Mesenchymal stem cell (in vitro differentiated cells and primary cell): Measurements from ENCODE around the gene SLC2A9.

Experiments used
- DNase-seq: peaks from one replicate; pipeline ENCODE4 v3.0.0-alpha.2; 2013
- H2AFZ ChIP-seq: one replicate; pipeline ENCODE4 v1.6.1; 2013; ENCODE audit warnings: low read depth, mild to moderate bottlenecking, control low read depth, inconsistent platforms, low read length, moderate library complexity
- H2AK5ac ChIP-seq: 2 replicates; pipeline ENCODE4 v1.6.1; 2013; ENCODE audit warnings: low read length, moderate library complexity, mild to moderate bottlenecking, inconsistent platforms; ENCODE audit not compliant: severe bottlenecking
- H2BK120ac ChIP-seq: one replicate; pipeline ENCODE4 v1.6.1; 2013; ENCODE audit warnings: low read depth, mild to moderate bottlenecking, inconsistent platforms, low read length, moderate library complexity
- H2BK12ac ChIP-seq, 2 experiments: one replicate each; pipeline ENCODE4 v1.6.1; 2013; ENCODE audit warnings: inconsistent platforms in 2 of 2, low read length in 2 of 2, mild to moderate bottlenecking in 2 of 2, moderate library complexity in 2 of 2, control low read depth in 1 of 2
- H2BK15ac ChIP-seq: one replicate; pipeline ENCODE4 v1.6.1; 2013; ENCODE audit warnings: mild to moderate bottlenecking, low read depth, inconsistent platforms; ENCODE audit not compliant: poor library complexity, severe bottlenecking
- H2BK5ac ChIP-seq: 2 replicates; pipeline ENCODE4 v1.6.1; 2013; ENCODE audit warnings: low read depth, mild to moderate bottlenecking, low read length, control low read depth, inconsistent platforms; ENCODE audit not compliant: poor library complexity, severe bottlenecking
- H3K14ac ChIP-seq, 2 experiments: one replicate each; pipeline ENCODE4 v1.6.1; 2013; ENCODE audit warnings: inconsistent platforms in 2 of 2, low read length in 2 of 2, control low read depth in 1 of 2, mild to moderate bottlenecking in 1 of 2, moderate library complexity in 1 of 2
- H3K18ac ChIP-seq, 2 experiments: one replicate each; pipeline ENCODE4 v1.6.1; 2013; ENCODE audit warnings: inconsistent platforms in 2 of 2, low read length in 2 of 2, control low read depth in 1 of 2, low read depth in 1 of 2, mild to moderate bottlenecking in 1 of 2
- H3K23ac ChIP-seq, 2 experiments: one replicate each; pipeline ENCODE4 v1.6.1; 2013; ENCODE audit warnings: inconsistent platforms in 2 of 2, low read length in 2 of 2, mild to moderate bottlenecking in 2 of 2, moderate library complexity in 2 of 2, control low read depth in 1 of 2
- H3K27ac ChIP-seq: 2 replicates; pipeline ENCODE4 v1.5.1; 2013; ENCODE audit warnings: mild to moderate bottlenecking, moderate library complexity, low read length, control low read depth, inconsistent platforms; ENCODE audit not compliant: poor library complexity, severe bottlenecking
- H3K27me3 ChIP-seq, 2 experiments: 2 replicates each; pipeline versions ENCODE4 v1.6.1 to v1.7.0; 2013; ENCODE audit warnings: low read length in 2 of 2, mild to moderate bottlenecking in 2 of 2, moderate library complexity in 2 of 2, control low read depth in 1 of 2, inconsistent platforms in 1 of 2; ENCODE audit not compliant: control insufficient read depth in 1 of 2, insufficient read depth in 1 of 2
- H3K36me3 ChIP-seq, 2 experiments: 2 replicates each; pipeline versions ENCODE4 v1.6.1 to v1.7.0; 2013; ENCODE audit warnings: low read length in 2 of 2, control low read depth in 1 of 2, inconsistent platforms in 1 of 2, low read depth in 1 of 2, mild to moderate bottlenecking in 1 of 2; ENCODE audit not compliant: insufficient read depth in 2 of 2, control insufficient read depth in 1 of 2
- H3K4ac ChIP-seq, 2 experiments: one replicate each; pipeline ENCODE4 v1.6.1; 2013; ENCODE audit warnings: inconsistent platforms in 2 of 2, low read length in 2 of 2, mild to moderate bottlenecking in 2 of 2, moderate library complexity in 2 of 2, control low read depth in 1 of 2, low read depth in 1 of 2
- H3K4me1 ChIP-seq: 2 replicates; pipeline ENCODE4 v1.6.1; 2013; ENCODE audit warnings: low read depth, low read length, control low read depth; ENCODE audit not compliant: control insufficient read depth, insufficient read depth
- H3K4me2 ChIP-seq: 2 replicates; pipeline ENCODE4 v1.6.1; 2013; ENCODE audit warnings: low read length, mild to moderate bottlenecking, inconsistent platforms; ENCODE audit not compliant: poor library complexity, severe bottlenecking
- H3K4me3 ChIP-seq, 2 experiments: 2 replicates each; pipeline versions ENCODE4 v1.5.1 to v1.7.0; 2013; ENCODE audit warnings: low read length in 2 of 2, mild to moderate bottlenecking in 2 of 2, control low read depth in 1 of 2, low read depth in 1 of 2; ENCODE audit not compliant: insufficient read depth in 1 of 2
- H3K79me1 ChIP-seq: replicated peaks from 2 replicates; pipeline ENCODE4 v1.6.1; 2013; ENCODE audit warnings: mild to moderate bottlenecking, control low read depth, low read length, inconsistent platforms; ENCODE audit not compliant: poor library complexity, severe bottlenecking
- H3K9ac ChIP-seq: 2 replicates; pipeline ENCODE4 v1.7.0; 2013; ENCODE audit warnings: mild to moderate bottlenecking, low read length, moderate library complexity
- H3K9me3 ChIP-seq: 2 replicates; pipeline ENCODE4 v1.7.0; 2013; ENCODE audit warnings: mild to moderate bottlenecking, low read length; ENCODE audit not compliant: control insufficient read depth
- H4K8ac ChIP-seq: one replicate; pipeline ENCODE4 v1.6.1; 2013; ENCODE audit warnings: inconsistent platforms, mild to moderate bottlenecking, low read length, moderate library complexity
- H4K91ac ChIP-seq: one replicate; pipeline ENCODE4 v1.6.1; 2013; ENCODE audit warnings: mild to moderate bottlenecking, low read length, inconsistent platforms
- WGBS: methylation state at CpG from one replicate; pipeline ENCODE4 v1.1.7; 2013; ENCODE audit warnings: mixed read lengths; 5-methylcytosine and 5-hydroxymethylcytosine counted together

Gene SLC2A9

DNA sequence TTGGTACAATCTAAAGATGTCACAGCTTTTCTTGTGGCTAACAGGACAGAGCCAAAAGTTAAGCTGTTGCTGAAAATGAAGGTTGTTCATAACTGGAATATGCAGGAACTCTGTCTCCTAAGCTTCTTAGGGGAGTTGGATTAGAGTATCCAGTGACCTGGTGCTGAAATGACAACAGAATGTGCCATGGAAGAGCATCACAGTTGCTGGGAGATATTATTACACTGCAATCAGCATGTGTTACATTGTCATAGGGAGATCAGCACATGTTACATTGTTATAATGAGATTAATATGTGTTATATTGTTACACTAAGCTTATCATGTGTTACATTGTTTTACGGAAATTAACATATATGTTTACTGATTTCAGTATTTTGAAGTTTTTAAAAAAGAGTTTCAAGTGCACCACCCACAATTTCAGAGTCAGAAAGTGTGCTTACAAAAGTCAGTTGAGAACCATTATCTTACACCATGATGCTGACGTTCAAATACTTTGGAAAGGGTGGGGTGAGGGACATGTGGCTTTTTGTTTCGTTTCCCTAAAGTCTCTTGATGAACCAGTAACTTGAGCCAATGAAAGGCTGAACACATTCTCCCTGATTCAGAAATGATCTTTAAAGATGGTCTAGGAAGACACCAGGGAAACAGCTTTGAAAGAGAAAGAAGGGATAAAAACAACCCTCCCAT lies 126.5 kb downstream of the SLC2A9 start:
- no peak overlapping the region for H2BK5ac ChIP-seq
- 100% methylated on average over 1 of the region's 3 CpGs for WGBS
- H2BK12ac ChIP-seq: no peak overlapping the region
- H3K18ac ChIP-seq: no peak overlapping the region
- no peak overlapping the region for H3K4ac ChIP-seq
- no peaks in the 10 kb centered on the region for H3K4me1 ChIP-seq
- H3K9me3 ChIP-seq: no peaks in the 10 kb centered on the region
- H3K14ac ChIP-seq: no peak overlapping the region
- H2BK15ac ChIP-seq: no peak overlapping the region
- H2AK5ac ChIP-seq: no peak overlapping the region
- no peak overlapping the region for H3K4me3 ChIP-seq
- no peak overlapping the region for H2BK120ac ChIP-seq
- no peaks in the 10 kb centered on the region for H3K36me3 ChIP-seq
- peaks cover 5 to 7% of the 10 kb centered on the region in 2 experiments for H3K27me3 ChIP-seq
- no peak overlapping the region for H3K27ac ChIP-seq
- no peak overlapping the region for H3K23ac ChIP-seq
- H4K91ac ChIP-seq: no peak overlapping the region
- no peak overlapping the region for H3K4me2 ChIP-seq
- no peak overlapping the region for H4K8ac ChIP-seq
- no peak overlapping the region for H2AFZ ChIP-seq
- no peaks in the 10 kb centered on the region for H3K79me1 ChIP-seq
- DNase-seq: no peak
- no peak overlapping the region for H3K9ac ChIP-seq

DNA sequence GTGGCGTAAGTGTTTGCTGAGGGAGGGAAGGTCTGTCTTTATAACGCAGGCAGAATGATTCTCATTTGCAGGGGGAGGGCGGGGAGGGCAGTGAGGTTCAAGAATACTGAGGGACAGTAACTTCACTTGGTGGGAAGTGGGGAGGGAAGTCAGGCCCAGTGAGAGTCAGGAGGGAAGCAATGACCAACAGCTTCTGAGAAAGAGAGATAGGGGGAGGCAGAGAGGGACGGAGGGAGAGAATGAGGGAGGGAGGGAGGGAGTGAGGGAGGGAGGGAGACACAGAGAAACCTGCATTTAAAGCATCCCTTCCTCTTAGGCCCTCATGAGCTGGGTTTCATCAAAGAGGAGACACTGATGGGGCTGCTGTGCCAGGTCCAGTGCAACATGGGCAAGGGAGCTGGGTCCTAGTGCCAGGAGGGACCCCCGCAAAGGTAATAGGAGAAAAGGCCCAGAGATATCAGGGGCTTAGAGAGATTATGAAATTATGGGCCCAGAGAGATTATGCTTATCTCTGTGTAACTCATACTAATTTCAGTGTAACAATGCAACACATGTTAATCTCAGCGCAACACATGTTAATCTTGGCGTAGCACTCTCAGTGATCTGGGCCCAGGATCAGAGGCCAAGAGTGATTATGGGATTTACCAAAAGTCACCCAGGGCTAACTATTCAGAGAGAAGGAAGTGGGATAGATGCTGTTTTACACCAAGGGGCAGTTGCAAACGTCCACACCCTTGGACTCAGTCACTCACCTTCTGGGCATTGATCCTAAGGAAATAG lies 127.8 kb downstream of the SLC2A9 start:
- H2BK120ac ChIP-seq: no peak overlapping the region
- no peak overlapping the region for H3K14ac ChIP-seq
- no peak overlapping the region for H2BK15ac ChIP-seq
- WGBS: 76% methylated on average over 6 of the region's 8 CpGs
- no peak overlapping the region for H3K27ac ChIP-seq
- H2BK12ac ChIP-seq: no peak overlapping the region
- H3K36me3 ChIP-seq: no peaks in the 10 kb centered on the region
- H3K27me3 ChIP-seq: peaks cover 0 to 7% of the 10 kb centered on the region in 2 experiments
- no peak overlapping the region for H3K4me2 ChIP-seq
- no peak overlapping the region for H3K18ac ChIP-seq
- DNase-seq: no peak
- no peak overlapping the region for H3K4ac ChIP-seq
- H3K9ac ChIP-seq: no peak overlapping the region
- H3K23ac ChIP-seq: no peak overlapping the region
- H3K9me3 ChIP-seq: no peaks in the 10 kb centered on the region
- H4K91ac ChIP-seq: no peak overlapping the region
- no peak overlapping the region for H2AFZ ChIP-seq
- H3K79me1 ChIP-seq: no peaks in the 10 kb centered on the region
- no peaks in the 10 kb centered on the region for H3K4me1 ChIP-seq
- H2AK5ac ChIP-seq: no peak overlapping the region
- H3K4me3 ChIP-seq: no peak overlapping the region
- no peak overlapping the region for H2BK5ac ChIP-seq
- no peak overlapping the region for H4K8ac ChIP-seq

DNA sequence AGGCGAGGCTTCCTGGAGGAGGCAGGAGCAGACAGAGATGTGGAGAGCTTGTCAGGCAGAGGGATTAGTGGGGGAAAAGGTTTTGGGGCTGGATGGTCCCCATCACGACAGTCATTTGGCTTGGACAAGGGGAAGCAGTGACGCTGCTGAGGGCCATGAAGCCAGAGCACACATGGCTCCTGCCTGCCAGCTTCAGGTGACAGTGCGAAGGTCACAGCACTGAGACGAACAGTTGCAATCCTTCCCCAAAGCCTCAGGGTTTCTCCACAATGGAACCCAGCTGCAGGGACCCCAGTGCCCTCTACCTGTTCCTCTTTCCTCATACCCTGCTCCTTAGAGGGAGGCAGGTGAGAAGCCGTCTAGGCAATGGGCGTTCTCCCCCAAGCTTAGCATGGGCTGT lies 129.6 kb downstream of the SLC2A9 start:
- no peak overlapping the region for H2AK5ac ChIP-seq
- no peak overlapping the region for H4K8ac ChIP-seq
- H3K4ac ChIP-seq: no peak overlapping the region
- no peak overlapping the region for H4K91ac ChIP-seq
- no peak overlapping the region for H3K4me3 ChIP-seq
- no peak overlapping the region for H3K9ac ChIP-seq
- H3K4me1 ChIP-seq: no peaks in the 10 kb centered on the region
- H3K9me3 ChIP-seq: no peaks in the 10 kb centered on the region
- no peak overlapping the region for H3K14ac ChIP-seq
- DNase-seq: no peak
- no peak overlapping the region for H3K4me2 ChIP-seq
- peaks cover 0 to 7% of the 10 kb centered on the region in 2 experiments for H3K27me3 ChIP-seq
- H2BK120ac ChIP-seq: no peak overlapping the region
- no peak overlapping the region for H3K23ac ChIP-seq
- no peak overlapping the region for H2AFZ ChIP-seq
- H3K18ac ChIP-seq: no peak overlapping the region
- H3K79me1 ChIP-seq: no peaks in the 10 kb centered on the region
- H2BK12ac ChIP-seq: no peak overlapping the region
- H3K36me3 ChIP-seq: no peaks in the 10 kb centered on the region
- no peak overlapping the region for H3K27ac ChIP-seq
- H2BK15ac ChIP-seq: no peak overlapping the region
- WGBS: 78% methylated on average over 6 of the region's 7 CpGs
- no peak overlapping the region for H2BK5ac ChIP-seq

DNA sequence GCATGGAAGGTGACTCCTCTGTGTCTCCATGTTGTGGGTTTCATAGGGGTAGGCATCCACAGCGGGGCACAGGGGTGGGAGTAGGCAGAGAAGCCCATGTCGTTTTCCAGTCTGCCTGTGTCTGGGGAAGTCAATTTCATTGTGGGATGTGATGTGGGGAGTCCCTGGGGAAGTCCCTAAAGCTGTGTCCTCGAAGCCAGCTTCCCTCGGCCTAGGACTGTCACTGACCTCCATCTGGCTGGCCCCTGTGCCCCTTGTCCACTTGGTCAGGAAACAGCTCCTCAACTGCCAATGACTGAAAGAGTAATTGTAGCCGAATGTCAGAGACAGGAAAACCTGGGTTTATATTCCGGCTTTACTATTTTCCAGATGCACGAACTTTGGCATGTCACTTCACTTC lies 130.2 kb downstream of the SLC2A9 start:
- H2BK5ac ChIP-seq: no peak overlapping the region
- no peak overlapping the region for H3K27ac ChIP-seq
- WGBS: 60% methylated on average over 5 of the region's 7 CpGs
- no peak overlapping the region for H3K23ac ChIP-seq
- no peak overlapping the region for H3K9ac ChIP-seq
- H2BK120ac ChIP-seq: no peak overlapping the region
- no peak overlapping the region for H2BK12ac ChIP-seq
- no peak overlapping the region for H2BK15ac ChIP-seq
- H3K4ac ChIP-seq: no peak overlapping the region
- no peaks in the 10 kb centered on the region for H3K36me3 ChIP-seq
- H3K4me3 ChIP-seq: no peak overlapping the region
- H3K9me3 ChIP-seq: no peaks in the 10 kb centered on the region
- no peak overlapping the region for H2AK5ac ChIP-seq
- peaks cover 0 to 6% of the 10 kb centered on the region in 2 experiments for H3K27me3 ChIP-seq
- no peak overlapping the region for H4K8ac ChIP-seq
- no peak overlapping the region for H4K91ac ChIP-seq
- H3K4me1 ChIP-seq: no peaks in the 10 kb centered on the region
- no peak overlapping the region for H3K18ac ChIP-seq
- DNase-seq: no peak
- no peak overlapping the region for H3K4me2 ChIP-seq
- no peak overlapping the region for H2AFZ ChIP-seq
- no peaks in the 10 kb centered on the region for H3K79me1 ChIP-seq
- no peak overlapping the region for H3K14ac ChIP-seq
